Measurements from ENCODE around the gene SETD3.

Gene SETD3

DNA sequence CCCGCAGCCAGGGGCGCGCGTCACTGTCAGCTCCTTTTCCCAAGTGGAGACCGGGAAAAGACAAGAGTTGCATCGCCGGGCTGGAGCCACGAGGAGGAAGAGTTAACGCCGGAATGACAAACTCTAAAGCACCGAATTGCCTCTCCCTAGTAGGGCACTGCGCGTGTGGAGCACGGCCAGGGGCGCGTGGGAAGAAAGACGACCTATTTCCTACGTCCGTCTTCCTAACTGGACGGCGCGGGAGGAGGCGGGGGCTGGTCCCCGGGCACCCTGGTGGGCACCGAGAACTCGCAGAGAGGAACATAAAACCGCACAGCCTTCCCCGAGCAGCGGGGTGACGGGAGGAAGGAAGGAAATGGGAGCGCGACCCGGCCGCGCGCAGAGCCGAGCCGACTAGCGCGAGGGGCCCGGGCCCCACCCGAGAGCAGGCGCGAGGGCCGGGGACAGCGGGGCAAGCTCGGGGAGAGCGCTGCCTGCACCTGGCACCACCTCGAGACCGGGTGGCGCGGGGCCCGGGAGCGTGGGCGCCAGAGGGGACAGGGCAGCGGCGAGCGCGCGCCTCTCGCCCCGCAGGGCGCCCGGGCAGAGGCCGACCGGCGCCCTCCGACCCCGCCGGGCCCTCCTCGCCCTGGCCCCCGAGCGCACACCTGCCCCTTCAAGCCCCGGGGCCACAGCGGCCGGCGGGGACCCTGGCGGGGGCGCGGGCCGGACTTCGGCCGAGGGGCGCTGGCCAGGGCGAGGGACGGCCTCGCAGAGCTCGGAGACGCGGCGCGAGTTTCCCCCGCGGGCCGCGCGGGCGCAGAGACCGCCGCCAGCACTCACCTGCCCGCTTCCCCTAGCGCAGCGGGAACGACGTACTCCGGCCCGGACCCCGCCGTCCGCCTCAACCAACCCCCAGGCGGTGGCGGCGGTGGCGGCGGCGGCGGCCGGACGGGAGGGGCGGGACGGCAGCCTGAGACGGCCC lies at the start of gene SETD3:
TSS of gene SETD3 (minus strand) at position 954 of the 964 bp plus-strand sequence. CDS start 15,054 bp downstream, outside the sequence.
- H3K27ac ChIP-seq: peak within 1 kb of the TSS; percentile 81
- TF ChIP-seq ZFX (IDR thresholded peaks at IDR 0.05; ENCODE audit: borderline replicate concordance): no peak
- TF ChIP-seq, protein P1, sequence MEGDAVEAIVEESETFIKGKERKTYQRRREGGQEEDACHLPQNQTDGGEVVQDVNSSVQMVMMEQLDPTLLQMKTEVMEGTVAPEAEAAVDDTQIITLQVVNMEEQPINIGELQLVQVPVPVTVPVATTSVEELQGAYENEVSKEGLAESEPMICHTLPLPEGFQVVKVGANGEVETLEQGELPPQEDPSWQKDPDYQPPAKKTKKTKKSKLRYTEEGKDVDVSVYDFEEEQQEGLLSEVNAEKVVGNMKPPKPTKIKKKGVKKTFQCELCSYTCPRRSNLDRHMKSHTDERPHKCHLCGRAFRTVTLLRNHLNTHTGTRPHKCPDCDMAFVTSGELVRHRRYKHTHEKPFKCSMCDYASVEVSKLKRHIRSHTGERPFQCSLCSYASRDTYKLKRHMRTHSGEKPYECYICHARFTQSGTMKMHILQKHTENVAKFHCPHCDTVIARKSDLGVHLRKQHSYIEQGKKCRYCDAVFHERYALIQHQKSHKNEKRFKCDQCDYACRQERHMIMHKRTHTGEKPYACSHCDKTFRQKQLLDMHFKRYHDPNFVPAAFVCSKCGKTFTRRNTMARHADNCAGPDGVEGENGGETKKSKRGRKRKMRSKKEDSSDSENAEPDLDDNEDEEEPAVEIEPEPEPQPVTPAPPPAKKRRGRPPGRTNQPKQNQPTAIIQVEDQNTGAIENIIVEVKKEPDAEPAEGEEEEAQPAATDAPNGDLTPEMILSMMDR (IDR thresholded peaks at IDR 0.05): no peak

DNA sequence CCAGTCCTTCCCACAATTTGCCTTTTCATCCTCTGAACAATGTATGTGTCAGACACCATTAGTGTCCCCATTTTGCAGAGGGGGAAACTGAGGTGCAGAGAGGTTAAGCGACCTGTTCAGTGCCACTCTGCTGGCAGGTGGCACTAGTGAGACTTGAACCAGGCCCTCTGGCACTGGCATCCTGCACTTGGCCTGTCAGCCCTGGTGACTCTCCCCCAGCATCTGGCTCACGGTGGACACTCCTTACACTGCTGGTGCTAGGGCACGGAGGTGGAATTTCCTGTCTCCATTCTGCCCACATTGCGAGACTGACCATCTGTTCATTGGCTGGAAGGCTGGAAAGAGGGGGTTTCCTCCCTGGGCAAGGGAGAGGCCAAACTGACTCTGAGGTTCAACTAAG lies 49.2 kb upstream of the SETD3 start:
- no peak for TF ChIP-seq ZFX (IDR thresholded peaks at IDR 0.05; ENCODE audit: borderline replicate concordance)
- TF ChIP-seq, protein P1 (IDR thresholded peaks at IDR 0.05): no peak; the same call in 1 of the 2 replicates
- H3K27ac ChIP-seq: no peak overlapping the region

DNA sequence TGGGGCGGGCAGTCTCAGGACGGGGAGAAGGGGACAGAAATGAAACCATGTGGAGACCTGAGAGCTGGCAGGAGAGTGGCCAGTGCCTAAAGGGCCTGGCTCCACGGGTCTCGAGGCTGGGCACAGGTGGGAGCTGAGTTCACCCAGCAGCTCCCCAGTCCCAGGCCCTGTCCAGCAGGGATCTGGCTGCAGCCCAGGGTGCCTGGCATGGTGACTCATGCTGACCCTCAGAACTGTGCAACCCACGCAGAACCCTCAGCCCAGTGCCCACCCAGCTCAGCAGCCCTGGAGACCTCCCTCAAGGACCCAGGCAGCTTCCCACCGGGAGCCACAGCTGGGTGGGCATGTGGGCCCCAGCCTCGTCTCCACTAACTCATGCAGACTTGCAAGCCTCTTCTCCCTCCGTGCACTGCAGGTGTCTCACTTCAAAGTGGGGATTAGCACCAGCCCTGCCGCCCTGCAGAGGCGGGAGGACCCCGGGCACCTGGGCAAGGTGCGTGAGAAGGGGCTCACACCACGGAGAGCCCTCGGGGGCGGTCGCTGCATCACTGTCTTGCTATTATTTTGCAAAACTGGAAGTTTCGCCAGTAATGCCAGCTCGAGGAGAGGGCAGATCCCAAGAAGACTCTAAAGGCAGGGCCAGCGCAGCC lies 46.9 kb upstream of the SETD3 start:
- no peak overlapping the region for H3K27ac ChIP-seq

DNA sequence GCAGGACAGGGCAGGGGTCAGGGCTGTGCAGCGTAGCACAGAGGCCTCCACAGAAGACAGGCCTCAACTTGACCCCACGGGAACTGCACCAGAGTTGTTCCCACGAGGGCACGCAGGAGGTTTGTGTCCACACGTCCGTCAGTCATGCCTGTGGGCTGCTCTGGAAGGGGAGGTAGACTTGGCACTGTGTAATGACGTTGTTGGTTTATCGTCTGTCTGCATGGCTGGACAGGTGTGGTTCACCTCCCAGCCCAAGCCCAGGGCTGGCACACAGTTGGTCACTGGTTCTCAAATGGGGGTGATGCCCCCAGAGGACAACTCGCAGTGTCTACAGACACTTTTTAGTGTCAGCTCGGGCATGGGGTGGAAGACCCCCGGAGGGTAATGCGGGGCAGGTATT lies 46.4 kb upstream of the SETD3 start:
- no peak overlapping the region for H3K27ac ChIP-seq
- TF ChIP-seq ZFX (IDR thresholded peaks at IDR 0.05; ENCODE audit: borderline replicate concordance): no peak

More for the DNA sequence above, 46.9 kb upstream of the SETD3 start:
- TF ChIP-seq, protein P1 (IDR thresholded peaks at IDR 0.05): no peak
- TF ChIP-seq ZFX (IDR thresholded peaks at IDR 0.05; ENCODE audit: borderline replicate concordance): no peak

DNA sequence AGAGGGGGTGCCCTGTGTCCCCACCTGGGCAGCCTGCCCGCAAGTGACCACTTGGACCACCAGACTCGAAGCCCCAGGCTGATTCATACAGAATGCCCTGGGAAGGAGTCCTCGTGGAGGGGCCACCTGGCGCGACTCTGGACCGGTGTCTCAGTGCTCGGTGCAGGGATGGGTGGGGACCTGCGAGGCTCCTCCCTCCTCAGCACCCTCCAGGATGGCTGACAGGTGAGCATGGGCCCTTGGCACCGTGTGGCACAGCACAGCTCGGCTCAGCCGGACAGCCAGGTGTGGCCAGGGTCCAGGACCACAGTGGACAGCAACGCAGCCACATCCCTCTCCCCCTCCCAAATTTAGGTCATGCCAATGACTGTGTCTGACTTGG lies 45.0 kb upstream of the SETD3 start:
- H3K27ac ChIP-seq: no peak overlapping the region
- no peak for TF ChIP-seq ZFX (IDR thresholded peaks at IDR 0.05; ENCODE audit: borderline replicate concordance)
- TF ChIP-seq, protein P1 (IDR thresholded peaks at IDR 0.05): no peak

DNA sequence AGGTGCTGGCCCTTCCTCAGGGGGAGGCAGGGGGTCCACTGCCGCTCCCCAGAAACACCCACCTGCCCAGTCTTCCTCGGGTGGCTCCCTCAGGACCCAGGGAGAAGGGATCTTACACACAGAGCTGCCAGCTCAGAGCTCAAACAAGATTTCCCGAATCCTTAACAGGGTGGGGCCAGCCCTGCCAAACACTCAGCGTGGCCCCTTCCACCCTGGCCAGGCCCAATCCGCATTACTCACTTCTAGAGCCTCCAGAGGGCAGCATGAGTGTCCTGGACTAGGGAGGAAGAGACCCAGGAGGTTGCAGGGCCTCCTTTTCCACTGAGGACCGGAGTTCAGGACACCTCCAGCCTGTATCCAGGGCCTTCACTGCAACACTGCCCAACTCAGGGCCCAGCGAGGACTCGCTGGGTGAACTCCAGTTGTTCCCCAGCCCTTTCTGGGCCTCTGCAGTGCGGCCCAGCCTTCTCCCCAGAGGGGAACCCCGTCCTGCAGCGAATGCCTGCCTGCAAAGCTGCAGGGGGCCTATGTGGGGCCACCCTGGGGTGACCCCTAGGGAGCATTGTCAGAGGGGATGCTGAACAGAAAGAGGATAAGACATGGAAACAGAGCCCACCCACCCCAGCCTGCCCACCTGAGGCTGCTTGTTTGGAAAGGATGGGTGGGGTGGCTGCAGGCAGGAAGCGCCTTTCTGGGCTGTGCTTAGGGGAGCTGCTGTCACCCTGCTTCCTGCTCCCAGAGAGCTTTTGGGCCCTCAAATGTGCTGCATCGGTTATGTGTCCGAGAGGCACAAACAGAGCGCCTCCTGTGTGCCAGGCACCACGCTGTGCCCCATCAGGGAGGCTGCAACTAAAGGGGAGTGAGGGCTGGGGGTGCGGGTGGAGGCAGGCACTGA lies 44.4 kb upstream of the SETD3 start:
- H3K27ac ChIP-seq: no peak overlapping the region
- TF ChIP-seq, protein P1 (IDR thresholded peaks at IDR 0.05): peak; percentile 23; the same call in 1 of the 2 replicates
- TF ChIP-seq ZFX (IDR thresholded peaks at IDR 0.05; ENCODE audit: borderline replicate concordance): no peak

DNA sequence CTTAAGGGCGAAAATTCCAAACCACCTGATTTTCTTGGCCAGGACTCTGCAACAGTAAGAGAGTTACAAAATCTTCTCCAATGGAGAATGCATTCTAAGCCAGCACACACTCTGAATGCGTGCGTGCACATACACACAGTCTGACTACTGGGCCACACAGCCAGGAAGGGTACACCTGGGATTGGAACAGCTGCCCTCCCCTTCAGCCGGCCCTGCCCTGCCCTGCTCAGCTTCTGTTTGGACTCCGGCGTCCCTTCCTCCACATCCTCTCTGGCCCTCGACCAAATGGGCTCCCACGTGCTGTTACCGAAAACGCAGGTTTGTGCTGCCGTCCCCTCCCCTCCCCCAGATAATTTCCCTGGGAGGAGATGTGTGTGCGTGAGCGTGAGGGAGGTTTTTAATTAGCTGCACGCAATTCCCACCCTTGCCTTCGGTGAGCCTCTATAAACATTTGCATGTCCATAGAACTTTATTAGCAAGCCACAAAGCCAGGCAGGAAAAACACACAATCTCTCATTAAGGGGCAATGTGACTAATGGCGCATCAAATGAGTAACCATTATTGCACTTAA lies 43.5 kb upstream of the SETD3 start:
- no peak overlapping the region for H3K27ac ChIP-seq
- no peak for TF ChIP-seq ZFX (IDR thresholded peaks at IDR 0.05; ENCODE audit: borderline replicate concordance)
- TF ChIP-seq, protein P1 (IDR thresholded peaks at IDR 0.05): no peak

All from 22Rv1 (cell line).